Activated CD4-positive, alpha-beta T cell treated with anti-CD3 and anti-CD28 coated beads, Interleukin-10, Interleukin-2, amounts not matched to agents 100 ng/mL and 50 ng/mL, durations not matched to agents 16 hours and 8 hours (primary cell): ENCODE data around the gene PPAT.

Experiments used
- DNase-seq: peaks from one replicate; pipeline ENCODE4 v3.0.0-alpha.2; 2020

Gene PPAT

DNA sequence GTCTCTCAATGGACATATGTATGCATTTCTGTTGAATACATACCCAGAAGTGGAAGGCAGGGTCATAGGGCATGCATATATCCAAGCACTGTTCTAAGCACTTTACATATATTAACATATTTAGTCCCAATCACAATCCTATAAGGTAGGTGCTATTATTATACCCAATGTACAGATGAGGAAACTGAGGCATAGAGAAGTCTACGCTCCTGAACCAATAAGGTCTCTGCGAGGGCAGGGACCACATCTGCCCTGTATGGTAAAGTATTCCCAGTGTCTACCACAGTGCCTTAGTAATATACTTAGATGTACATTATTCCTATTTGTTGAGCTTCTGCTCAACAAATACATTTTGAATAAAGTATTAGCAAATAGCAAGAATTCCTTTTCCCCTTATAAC is 5.2 kb downstream of the PPAT start:
- no peak for DNase-seq

DNA sequence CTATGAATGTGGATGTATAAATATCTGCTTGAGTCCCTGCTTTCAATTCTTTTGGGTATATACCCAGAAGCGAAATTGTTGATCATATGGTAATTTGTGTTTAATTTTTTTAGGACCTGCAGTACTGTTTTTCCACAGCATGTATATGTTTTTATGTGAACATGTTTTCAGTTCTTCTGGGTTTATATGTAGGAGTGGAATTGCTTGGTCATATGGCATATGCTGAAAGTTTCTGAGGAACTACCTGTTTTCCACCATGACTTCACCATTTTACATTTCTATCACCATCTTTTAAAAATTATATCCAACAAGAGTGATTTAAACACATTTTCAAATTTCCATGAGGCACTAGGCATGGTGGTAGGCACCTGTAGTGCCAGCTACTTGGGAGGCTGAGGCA is 8.2 kb downstream of the PPAT start:
- DNase-seq = no peak

DNA sequence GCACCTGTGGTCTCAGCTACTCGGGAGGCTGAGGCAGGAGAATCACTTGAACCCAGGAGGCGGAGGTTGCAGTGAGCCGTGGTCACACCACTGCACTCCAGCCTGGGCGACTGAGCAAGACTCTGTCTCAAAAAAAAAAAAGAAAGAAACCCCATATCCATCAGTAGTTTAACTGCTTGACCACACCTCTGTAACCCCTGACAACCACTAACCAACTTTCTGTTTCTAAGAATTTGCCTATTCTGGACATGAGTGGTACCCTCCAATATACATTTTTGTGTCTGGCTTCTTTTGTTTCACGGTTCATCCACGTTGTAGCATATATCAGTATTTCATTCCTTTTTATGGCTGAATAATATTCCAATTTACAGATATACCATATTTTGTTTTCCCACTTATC is 9.1 kb downstream of the PPAT start:
- DNase-seq = no peak

DNA sequence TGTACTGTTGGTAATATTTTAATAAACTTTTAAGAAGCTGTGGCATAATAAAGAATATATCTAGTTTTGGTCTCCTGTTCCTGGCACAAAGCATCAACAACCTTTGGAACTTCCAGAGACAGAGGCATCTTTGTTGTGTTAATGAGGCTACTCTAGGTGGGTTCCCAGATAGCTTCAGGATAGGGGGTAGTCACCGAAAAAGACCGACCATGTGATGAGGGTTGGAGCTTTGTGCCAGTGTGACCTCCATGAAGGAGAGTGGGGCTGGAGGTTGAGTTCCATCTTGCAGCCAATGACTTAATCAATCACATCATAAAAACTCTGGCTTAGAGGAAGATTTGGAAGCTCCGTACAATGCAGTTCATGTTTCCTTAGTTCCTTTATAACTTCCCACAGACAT is 9.9 kb downstream of the PPAT start:
- DNase-seq = no peak

DNA sequence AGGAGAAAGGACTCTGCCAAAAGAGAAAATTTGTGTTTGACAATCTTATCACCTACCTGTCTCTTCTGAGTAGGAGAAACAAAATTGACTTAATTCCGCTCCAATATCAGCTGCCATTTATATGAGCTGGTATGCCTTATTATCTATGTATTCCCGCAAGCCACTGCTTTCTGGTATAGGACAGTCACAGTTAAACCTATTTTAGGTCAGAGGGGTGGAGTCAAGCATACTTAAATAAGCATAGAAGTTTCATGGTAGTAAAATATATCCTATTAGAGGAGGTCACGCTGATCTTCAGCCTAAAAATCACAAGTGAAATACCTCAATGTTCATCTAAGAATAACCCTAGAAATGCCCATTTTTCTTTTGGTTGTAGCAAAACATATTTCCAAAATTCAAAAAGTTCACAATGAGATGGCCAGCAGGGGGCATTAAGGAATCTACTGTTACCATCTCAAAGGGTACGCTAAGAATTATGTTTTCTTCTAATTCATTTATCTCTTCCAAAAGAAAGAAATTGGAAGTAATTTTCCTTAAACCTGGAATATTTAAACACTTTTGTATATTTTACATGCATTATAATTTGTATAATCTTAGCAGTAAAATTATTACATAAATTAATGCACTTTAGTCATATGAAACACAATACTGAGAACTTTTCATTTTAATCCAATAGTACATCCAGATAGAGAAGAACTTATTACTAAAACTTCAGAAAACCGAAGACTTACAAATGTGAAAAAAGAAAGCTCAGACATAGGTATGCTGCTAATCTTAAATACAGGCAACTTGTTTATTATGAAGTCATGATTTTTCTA is 10.5 kb downstream of the PPAT start:
- peak; percentile 19 for DNase-seq

GRCh38 chr4:56424176-56424575 is 11.2 kb downstream of the PPAT start:
- DNase-seq = no peak

GRCh38 chr4:56417396-56417795 is 18.0 kb downstream of the PPAT start:
- DNase-seq = no peak

DNA sequence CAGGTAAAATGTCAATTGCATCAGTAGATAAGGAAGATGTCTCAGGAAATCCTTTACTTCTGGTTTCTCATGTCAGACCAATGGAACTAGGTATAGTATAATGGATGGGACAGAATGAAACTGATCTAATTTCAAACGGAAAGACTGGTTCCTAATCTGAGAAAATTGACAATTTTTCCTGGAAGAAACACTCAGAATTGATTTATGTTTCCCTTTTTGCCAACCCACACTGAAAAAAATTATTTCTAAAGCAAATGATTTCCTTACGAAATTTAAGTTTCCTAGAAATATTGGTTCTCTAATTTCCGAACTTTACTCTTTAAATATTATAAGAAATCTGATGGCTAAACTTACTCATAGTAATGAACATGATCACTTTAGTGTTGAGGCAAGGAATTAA is 19.1 kb downstream of the PPAT start:
- DNase-seq = peak; percentile 8

GRCh38 chr4:56414135-56414670 is 21.2 kb downstream of the PPAT start:
- DNase-seq = no peak

DNA sequence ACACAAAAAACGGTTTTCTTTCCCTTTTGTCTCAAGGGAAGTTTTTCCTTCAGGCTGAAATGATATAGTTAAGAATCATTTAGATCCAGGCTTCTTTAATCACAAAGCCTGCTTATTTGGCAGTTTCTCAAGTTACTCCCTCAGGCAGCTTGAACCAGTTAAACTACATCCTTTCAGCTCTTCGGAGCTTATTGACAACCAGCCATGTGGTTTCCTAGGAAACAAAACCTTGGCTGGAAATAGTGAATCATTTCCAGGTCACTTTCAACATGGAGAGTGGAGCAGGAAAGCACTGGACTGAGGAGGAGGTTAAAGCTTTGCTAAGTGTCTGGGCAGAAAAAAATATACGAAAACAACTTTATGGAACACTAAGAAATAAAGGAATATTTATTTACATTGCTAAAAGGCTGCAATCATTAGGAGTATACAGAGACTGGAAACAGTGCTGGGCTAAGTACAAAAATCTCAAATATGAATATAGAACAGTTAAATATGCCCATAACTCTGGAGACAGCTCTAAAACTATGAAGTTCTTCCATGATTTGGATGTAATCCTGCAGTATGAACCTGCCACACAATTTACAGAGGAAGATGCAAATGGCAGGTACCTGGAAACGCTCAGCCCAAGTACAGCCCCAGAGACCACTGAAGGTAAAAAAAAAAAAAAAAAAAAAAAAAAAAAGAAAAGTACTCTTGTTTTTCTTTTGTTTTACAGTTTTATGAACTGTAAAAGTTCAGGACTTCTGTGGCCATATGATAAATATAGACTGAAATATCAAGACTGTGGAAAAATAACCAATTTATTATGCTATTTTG is 25.0 kb downstream of the PPAT start:
- DNase-seq = peak; percentile 61

GRCh38 chr4:56409511-56410090 is 25.8 kb downstream of the PPAT start:
- no peak for DNase-seq

GRCh38 chr4:56408978-56409377 is 26.4 kb downstream of the PPAT start:
- DNase-seq = no peak

- DNase-seq = no peak
Observed at GRCh38 chr4:56406151-56406550, 29.3 kb downstream of the PPAT start.

GRCh38 chr4:56405016-56405415 is 30.4 kb downstream of the PPAT start:
- no peak for DNase-seq

- DNase-seq = no peak
Observed at GRCh38 chr4:56400560-56400959, 34.9 kb downstream of the PPAT start.

DNA sequence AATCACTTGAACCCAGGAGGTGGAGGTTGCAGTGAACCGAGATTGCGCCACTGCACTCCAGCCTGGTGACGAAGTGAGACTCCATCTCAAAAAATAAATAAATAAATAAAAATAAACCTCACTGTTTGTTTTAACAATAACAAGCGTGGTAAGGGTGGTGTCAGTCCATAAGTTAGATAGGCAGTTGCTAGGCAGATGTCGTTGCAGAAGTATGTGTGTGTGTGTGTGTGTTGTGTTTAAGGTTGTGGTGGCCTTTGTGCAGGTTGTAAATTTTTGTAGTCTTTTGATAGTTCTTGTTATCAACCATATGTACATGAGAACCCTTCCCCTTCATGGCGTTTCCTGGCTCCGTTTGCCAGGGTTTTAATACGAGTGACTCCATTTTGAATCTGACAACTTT is 44.1 kb downstream of the PPAT start:
- DNase-seq = no peak

GRCh38 chr4:56389558-56389957 is 45.9 kb downstream of the PPAT start:
- DNase-seq = no peak

DNA sequence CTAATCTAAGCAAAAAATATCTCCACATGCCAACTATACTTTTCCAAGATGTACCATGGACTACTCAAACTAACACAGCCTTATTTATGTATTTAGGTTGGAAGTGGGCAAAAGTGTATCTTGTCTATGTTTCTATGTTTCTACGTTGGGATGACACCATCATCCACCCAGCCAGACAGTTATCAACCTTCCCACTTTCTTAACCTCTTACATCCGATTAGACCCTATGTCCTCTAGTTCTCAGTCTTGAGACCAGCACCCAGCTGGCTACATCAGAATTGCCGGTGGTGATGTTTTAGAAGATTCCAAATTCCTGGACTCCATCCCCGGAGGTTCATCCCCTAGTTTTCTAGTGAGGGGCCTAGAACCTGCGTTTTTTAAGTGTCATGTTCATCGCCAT is 47.1 kb downstream of the PPAT start:
- no peak for DNase-seq

GRCh38 chr4:56387023-56388001 is 48.1 kb downstream of the PPAT start, which contains the start of gene AASDH:
AASDH (minus strand) TSS chr4:56387491; CDS start chr4:56384299, 3,192 bp downstream.
- peak; percentile 96 for DNase-seq

DNA sequence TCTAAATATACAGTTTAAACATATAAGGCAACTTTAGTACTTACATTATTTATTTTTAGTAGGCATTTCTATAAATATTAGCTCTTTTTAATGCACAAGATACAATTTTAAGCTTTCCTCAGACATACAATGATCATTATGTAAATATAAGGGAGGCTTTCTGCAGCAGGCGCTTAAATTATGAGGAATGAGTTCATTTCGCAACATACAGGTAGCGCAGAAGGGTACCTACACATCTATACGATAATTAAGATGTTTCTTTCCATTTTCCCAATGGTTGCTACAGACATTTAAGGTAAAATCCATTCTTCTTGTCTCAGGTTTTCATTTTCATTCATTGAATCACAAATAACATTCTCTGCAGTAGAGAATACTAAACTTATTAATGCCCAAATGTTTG is 49.3 kb downstream of the PPAT start:
- no peak for DNase-seq

DNA sequence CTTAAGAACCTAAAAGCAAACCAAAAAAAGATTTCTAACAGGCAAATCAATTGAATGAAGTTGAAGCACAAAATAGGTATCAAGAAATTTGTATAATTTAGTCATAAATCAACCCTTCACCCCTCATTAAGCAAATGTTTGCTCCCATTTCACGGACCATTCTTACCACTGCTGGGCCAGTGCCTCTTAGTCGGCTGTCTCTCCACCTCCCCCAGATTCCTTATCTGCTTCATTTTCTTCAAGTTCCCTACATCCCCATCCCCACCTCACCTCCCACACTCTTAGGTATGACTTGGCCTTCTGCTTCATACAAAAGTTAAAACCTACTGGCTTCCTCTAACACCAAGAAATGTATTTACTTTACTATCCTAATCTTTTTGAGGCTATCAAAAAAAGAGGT is 60.0 kb downstream of the PPAT start:
- no peak for DNase-seq

- DNase-seq = no peak
Observed at GRCh38 chr4:56374956-56375355, 60.5 kb downstream of the PPAT start.
